DMS79 (cell line): ENCODE measurements around the gene FABP2.
"Not testable (repeated sequence)": the region's sequence is repeated elsewhere in the genome, so short reads cannot be mapped to it uniquely, and the experiment has no call there.

Experiments
- DNase-seq: peaks from one replicate; lab custom pipeline; 2025; lab: John Stamatoyannopoulos, UW

The FABP2 gene

DNA sequence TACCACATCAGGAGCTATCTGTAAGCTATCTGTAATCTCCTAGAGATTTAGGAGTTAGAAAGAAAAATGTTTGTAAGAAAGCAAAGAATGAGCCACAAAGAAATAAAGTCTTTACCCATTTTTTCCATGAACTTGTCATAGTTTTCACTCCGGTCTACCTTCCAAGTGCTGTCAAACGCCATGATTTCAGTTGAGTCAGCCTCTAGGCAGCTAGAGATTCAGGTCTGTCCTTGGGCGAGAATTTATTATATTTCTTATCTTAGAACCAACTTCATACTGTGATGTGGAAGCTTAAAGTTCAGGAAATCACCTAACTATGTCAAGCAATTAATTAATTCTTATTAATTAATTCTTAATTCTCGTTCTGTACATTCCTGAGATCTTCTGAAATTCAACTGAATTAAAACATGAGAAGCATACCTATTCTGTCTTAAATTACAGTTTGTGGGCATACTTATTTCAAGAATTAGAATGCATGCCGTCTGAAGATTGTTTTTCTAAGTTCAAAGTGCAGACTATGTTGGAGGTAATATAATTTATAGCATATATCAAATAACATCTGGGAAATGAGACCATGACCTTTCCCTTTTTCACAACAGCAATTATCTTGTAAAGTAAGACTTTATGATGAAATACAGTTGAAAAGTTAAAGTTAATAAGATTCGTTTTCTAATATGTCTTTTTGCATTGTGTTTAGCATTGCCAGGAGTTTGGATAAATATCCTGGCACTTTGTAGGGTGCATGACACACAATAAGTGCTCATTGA, at the start of gene FABP2:
FABP2 (minus strand) TSS at position 218 of the 767 bp plus-strand sequence; CDS start at position 182, 36 bp downstream.
- DNase-seq = no peak

DNA sequence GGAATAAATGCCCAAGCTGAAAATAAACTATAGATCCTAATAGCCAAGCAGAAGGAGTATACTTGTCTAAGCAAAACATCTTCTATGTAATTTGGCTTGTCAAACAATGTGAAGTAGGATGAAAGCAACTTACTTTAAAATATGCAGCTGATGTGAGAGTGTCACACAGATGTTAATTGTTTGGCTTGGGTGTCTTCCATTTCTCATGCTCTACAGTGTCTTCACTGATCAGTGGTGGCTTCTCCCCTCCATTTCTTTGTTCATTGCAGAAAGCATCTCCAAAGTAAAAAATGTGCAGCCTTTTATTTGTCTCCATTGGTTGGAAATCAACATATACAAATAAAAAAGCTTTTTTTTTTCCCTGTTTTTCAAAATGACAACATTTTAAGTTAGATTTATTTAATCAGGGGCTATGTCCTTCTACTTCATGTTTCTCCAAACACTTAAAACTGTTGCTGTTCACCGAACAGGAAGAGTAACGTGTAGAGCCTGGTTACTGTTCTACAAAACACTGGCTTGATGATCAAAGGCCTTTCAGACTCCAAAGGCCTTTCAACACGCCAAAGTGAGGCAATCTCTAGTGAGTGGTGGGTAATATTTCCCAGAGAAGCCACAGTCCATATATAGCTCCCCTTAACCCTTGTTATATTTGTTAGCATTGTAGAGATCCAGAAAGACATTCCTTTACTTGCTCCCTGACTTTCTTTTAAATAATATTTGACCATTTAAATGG, 49.2 kb upstream of the FABP2 start:
- not testable (repeated sequence) for DNase-seq

DNA sequence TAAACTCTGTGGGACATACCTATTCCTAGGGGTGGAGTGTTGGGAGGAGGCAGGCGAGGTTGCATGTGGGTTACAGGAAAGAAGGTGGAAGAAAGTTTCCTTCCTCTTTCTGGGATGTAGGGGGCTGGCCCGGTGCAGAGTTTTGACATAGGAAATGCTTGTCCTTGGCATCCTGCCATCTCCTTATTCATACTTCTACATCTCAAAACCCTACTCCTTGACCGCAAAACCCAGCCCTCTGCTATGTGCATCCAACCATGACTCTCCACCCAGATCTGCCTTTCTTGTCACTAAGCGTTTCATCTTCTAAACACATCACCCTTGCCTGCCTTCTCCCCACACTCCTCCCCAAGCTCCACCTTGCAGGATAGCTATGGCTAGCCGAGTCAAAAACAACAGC, 48.5 kb upstream of the FABP2 start:
- DNase-seq = peak; percentile 62

DNA sequence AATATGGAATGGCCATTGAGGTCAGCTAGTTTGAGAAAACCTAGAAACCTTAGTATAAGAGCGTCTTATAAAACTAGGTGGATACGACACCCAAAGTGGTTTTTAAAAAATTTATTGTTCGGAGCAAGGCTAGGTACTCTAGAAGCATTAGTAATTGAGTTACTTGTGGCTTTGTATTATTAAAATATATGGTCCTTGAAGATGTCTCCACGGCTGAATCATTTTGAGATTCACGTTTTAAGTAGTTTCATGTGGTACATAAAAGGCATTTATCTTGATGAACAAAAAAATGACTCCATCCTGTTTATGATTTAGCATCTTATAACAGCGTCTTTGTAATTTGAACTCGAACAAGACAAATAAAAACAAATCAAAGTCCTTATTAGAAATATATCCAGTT, 44.9 kb upstream of the FABP2 start:
- DNase-seq = peak; percentile 73

DNA sequence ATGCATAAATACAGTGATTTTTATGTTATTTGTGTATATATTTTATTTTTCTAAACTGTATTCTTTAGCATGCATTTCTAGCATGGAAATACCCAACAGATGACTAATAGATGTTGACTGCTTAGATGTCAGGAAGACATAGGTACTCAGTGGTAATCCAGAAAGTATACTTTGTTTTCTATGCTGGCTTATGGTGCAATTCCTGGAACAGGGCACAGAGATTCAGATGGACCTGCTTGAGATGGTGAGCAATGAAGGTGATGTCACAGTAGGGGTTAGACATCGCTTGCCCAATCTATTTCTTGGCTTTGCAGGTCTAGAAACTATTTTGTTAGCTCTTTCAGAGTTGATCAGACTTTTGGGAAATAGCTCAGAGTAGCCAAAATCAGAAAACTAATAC, 42.3 kb upstream of the FABP2 start:
- DNase-seq = not testable (repeated sequence)

DNA sequence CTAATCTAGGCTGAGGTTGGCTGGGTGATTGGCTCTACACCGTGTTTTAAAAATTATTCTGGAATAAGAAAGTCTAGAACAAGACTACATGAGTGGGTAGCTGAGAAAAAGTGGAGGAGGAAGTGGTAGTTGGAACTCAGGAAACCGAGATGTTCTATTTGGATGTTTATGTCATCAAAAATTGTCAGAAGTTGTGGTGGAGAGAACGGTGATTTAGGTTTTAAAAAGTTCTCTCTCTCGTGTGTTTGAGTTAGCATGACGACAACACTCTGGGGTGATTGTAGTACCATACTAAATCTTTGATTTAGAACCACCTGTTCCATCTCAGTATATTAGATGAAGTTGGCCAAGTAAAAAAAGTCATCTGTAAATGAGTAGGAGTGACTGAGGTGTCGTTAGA, 41.4 kb upstream of the FABP2 start:
- not testable (repeated sequence) for DNase-seq

DNA sequence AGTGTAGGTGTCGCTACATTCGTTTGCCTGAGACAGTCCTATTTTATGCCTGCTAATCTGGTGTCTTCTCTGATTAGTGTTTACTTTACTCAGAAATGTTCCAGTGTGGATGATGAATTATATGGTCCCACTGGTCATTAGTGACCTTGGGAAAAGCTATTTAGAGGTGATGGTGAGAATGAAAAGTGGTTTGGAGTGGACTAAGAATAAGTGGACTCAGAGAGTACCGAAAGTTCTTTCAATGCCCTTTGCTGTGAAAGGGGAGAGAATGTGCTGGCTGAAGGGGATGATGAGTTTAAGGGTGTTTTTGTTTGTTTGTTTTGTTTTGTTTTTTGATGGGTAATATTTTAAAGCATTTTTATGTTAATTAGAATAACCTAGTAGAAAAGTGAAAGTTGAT, 40.5 kb upstream of the FABP2 start:
- not testable (repeated sequence) for DNase-seq

DNA sequence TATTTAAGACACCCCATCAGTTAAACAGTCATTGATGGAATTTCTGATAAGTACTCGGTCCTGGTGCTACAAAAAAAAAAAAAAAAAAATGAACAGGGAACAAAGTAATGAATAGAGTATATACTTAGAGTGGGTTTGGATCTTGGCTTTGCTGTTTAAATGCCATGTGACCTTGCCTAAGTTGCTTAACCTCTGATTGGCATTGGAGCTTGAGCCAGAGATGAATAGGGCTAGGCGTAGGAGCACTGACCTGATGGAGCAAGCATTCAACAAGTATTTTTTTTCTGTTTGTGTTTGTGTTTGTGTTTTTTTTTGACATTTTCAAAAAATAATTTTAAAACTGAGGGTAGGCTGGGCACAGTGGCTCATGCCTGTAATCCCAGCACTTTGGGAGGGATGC, 37.9 kb upstream of the FABP2 start:
- DNase-seq = not testable (repeated sequence)

DNA sequence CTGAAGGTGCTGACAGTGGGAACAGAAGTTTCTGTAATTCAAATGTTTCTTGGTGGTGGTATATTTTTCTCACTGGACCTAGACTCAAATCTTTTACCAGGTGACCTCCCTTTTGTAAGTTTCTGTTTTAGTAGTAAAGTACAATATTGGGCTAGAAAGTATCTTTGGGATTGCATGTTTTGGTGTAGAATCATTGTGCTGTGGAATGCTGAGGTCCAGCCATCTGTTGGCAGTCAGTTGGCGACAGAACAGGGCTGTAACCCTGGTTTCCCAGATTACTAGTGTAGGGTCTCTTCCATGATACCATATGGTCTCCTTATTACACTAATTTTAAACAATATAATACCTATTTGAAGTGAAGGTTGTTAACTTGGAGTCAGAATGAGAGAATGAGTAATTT, 34.9 kb upstream of the FABP2 start:
- not testable (repeated sequence) for DNase-seq

DNA sequence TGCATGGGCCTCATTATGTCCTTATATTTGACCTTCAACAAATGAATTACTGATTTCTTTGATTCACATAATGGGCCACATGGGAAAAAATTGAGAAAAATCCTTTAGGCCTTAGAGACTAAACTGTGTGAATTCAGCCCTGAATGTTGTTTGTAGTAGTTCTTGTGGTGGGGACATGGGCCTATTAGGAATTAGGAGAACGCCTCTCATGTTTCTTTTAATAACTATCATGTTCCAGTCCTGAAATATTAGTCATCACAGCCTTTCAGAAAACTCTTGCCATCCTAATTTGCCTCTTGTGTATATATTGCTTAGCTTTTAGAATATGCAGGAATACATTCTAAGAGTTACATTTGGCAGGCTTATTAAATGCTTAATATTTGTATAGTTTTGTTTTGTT, 34.1 kb upstream of the FABP2 start:
- not testable (repeated sequence) for DNase-seq

DNA sequence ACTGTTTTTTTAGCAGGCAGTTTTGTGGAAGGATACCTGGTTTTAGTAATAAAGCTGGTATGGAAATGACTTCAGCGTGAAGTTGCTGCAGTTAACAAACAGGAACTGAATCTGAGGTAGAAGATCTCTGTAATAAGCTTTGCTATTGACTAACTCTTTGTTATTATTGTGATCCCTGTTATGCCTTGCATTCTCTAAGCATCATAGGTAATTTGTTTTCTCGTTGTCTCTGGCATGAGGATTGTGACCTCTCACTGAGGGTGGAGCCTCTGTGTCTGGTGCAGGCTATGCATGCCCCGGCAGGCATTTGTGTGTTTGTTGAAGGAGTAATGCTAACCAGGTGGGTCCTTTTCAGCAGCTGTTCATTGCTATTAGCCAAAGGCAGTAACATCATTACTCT, 31.4 kb upstream of the FABP2 start:
- not testable (repeated sequence) for DNase-seq

DNA sequence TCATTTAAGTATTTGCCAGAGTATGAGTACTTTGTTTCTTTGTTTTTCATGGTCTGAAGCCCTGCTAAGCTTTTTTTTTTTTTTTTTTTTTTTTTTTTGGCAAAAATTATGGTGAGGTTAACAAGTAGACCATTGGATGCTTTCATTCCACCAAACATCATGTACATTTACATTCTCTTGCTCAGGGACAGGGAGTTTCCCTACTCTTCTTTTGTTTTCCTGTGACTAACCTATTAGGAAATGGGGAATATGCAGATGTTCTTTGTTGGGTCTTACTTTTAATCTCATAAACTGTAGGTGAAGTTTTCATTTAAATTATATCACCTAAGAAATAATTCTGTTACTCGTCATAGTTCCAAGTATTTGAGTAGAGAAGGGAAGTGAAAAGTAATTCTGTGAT, 26.2 kb upstream of the FABP2 start:
- not testable (repeated sequence) for DNase-seq

DNA sequence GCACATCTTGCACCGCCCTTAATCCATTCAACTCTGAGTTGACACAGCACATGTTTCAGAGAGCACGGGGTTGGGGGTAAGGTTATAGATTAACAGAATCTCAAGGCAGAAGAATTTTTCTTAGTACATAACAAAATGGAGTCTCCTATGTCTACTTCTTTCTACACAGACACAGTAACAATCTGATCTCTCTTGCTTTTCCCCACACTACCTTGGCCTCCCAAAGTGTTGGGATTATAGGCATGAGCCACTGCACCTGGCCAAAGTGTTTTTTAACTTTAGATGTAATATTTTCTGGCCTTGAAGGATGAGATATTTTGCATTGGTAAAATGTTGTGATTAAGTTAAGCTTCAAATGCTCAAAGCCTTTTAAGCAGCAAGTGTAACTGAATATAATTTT, 21.4 kb upstream of the FABP2 start:
- DNase-seq = not testable (repeated sequence)

DNA sequence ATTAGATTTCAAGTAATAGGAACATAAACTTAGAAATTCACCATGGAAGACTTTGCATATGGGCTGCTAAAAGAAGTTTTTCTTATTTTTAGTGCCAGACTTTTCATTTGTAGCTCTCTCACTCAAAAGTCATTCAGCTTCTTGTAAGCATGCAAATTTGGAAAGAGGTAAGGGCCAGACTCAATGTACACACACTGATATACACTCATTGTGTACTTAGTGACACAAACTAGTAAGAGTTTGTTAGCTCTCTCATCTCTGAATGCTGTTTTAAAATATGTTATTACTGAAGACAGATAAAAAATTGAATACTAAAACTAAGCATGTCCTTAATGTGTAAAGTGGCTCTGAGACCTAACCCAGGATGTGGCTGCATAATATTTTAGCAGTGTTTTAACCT, 18.0 kb upstream of the FABP2 start:
- not testable (repeated sequence) for DNase-seq

DNA sequence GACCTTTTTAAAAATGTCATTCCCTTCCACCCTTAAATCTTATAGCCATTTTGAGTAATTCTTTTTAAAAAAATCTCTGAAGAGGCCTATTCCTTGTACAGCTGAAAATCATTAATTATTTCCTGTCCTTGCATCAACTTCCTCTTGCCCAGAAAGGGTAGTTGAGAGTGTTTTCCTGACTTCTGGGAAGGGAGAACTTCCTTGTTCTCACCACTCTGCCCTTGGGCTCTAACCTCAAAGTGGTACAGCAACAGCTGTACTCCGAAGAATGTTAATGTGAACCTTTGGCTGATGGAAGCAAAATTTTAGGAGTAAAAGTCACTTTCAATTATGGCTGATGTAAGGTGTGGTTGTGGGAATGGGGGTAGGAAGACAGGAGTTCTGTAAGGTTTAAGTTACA, 15.1 kb upstream of the FABP2 start:
- no peak for DNase-seq

DNA sequence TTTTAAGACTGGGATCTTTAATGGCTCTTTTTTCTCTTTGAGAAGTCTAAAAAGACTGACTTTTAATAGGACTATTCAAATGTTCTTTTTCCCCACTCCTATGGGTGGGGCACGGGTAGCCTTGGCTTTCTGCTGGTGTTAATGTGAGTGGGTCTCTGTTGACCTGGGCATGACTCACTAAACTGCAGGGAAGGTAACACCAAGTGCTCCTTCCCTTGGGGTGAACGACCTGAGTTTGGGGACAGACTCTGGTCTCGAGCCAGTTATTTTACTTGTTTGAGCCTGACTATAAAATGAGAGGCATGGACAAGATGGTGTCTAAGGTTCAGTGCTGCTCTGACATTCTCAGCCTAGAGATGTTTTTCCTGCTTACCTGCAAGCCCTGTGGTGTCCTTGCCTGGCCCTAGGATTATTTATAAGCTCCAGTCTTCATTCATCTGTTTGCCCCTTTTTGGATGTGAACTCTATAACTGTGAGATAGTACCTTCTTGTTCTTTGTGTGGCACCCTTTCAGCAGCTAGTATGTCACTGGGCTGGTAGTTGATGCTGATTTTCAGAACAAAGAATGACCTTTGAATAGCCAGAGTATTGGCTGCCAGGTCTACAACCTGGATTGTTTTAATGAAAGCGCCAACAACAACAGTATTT, 14.5 kb upstream of the FABP2 start:
- DNase-seq = not testable (repeated sequence)

DNA sequence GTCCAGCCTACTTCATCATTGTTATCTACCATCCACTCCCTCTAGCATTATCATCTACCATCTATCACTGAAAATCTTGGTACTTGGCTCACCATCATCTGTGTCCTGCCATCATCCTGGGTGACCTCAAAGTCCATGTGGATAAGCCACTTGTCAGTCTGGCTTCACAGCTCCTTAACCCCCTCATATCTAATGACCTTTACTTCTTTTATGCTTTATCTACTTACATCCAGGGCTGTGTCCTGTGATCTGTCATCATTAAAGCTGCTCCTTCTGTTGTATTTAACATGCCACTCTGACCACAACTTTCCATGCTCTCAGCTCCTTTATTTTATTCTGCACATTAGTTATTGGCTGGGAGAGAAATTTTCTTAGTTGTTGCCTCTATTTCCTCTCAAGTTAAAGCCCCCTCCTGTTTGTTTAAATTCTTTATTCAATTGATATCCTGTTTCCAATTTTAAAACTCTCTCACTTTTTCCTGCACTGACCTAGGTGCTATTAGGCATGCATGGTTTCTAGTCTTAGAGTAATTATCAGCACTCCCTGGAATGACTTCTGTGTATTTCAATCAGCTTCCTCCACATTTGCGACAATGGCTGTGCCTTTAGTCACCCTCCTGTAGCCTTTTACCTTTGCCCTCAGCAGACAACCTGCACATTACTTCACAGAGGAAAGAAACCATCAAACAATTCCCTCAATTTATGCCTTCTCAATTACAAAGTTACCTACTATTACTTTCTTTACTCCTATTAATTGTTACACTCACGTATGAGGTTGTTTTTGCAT, 8.1 kb upstream of the FABP2 start:
- no peak for DNase-seq

DNA sequence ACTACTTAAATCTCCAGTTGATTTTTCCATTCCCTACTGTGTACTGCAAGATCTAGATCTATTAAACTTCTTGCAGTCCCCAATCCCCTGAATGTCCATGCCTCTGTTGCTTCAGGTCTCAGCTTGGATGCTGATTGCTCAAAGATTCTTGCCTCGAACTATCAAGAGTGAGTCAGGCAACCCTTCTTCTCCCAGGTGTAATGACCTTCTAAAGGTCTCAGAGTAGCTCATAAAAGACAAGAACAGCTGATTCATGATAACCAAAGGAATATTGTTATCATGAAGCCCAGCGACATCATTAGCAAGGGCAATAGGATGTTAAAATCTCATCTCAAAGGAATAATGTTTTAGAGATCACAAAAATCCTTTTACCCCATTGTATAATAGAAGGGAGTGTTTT, 6.8 kb upstream of the FABP2 start:
- no peak for DNase-seq

DNA sequence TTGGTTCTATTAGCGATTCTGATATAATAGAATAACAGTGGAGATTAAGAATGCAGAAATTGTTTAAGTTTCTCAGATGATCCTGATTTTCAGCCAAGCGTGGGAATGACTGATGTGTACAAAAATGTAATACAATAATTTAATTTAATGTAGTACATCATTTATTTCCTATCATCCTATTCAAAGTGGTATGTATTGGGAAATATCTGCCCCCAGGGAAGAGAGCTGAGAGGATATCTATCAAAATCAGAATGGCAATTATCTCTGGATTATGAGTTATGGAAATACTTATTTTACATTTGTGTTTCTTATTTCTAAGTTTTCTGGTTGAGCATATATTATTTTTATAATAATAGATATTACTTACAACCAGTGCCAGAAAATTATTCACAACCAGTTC, 3.9 kb downstream of the FABP2 start:
- DNase-seq = no peak

DNA sequence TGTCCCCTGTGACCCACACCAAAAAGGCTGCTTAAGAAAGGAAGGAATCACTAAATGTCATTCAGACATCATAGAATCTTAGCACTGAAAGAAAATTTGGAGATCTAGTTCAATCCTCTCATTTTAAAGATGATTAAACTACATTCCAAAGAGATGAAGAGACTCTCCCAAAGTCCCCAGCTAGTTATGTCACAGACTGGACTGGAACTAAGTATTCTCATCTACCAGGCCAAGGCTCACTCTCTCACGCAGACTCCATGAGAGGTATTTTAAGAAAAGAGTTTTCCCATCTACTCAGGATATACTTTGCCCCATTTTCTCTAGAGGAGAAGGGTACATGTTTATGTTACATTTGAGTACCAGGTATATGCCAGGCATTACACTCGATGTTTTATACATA, 6.9 kb downstream of the FABP2 start:
- no peak for DNase-seq

DNA sequence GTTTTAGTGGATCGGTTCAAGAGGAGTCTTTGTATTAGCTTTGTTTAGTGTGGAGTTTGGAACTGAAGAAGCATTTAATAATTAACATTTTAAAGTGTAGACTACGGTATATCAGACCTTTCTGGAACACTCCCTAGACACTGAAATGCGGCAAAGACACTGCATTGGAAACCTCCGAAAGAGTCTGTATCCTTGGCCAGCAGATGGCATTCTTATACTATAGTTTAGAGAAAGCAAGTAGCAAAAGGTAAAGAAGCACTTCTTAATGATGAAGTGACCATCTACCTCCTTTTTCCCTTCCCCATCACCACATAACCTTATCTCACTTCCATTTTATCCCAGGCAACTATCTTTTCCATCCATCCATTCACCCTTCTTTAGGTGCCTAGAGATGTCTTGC, 7.6 kb downstream of the FABP2 start:
- no peak for DNase-seq

DNA sequence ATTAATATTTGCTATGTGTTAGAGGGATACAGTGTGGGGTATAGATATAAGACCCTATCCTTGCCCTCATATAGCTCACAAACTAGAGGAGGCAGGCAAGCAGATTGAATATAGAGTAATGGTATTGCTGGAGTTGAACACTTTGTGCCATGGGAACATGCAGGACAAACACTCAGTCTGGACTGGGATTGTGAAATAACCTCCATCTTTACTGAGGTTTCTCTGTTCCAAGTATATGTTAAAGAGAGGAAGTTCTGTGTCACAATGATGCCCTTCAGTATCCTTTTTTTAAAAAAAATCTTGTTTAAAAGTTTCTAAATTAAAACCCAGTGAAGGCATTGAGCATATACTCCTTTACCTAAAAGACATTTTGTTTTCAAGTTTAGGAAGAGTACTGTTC, 8.7 kb downstream of the FABP2 start:
- no peak for DNase-seq
